HEK293T (cell line): ENCODE measurements around the gene GABBR2.

ENCODE experiments used
- CTCF ChIA-PET: fragments of 350-600 bp; formaldehyde crosslinking; extraction: SDS; loops from one replicate; lab custom pipeline; 2021; ENCODE audit warnings: antibody characterized with exemption, inconsistent platforms; lab: Yijun Ruan, JAX
- POLR2A ChIA-PET: fragments of 350-600 bp; formaldehyde crosslinking; extraction: SDS; loops from one replicate; lab custom pipeline; 2020; ENCODE audit warnings: antibody characterized with exemption, inconsistent platforms; lab: Yijun Ruan, JAX
- DNase-seq: peaks from one replicate; pipeline ENCODE4 v3.0.0; 2012; ENCODE audit warnings: mixed read lengths; ENCODE audit errors: extremely low spot score
- ARNT ChIP-seq: fragments of 450-650 bp; IDR thresholded peaks from 2 replicates; pipeline ENCODE4 v1.6.1; 2017; ENCODE audit warnings: mild to moderate bottlenecking
- BHLHE40 ChIP-seq: fragments of 450-650 bp; IDR thresholded peaks from 2 replicates; pipeline ENCODE4 v1.6.1; 2016; ENCODE audit warnings: mild to moderate bottlenecking, moderate library complexity, borderline replicate concordance
- CTBP1 ChIP-seq: fragments of 450-650 bp; IDR thresholded peaks from 2 replicates; pipeline ENCODE4 v1.6.1; 2016; ENCODE audit warnings: borderline replicate concordance
- ELF4 ChIP-seq: fragments of 450-650 bp; IDR thresholded peaks from 2 replicates; pipeline ENCODE4 v1.6.1; 2017; ENCODE audit warnings: antibody characterized with exemption
- FOXA1 ChIP-seq: fragments of 450-650 bp; IDR thresholded peaks from 2 replicates; pipeline ENCODE4 v1.6.1; 2016; ENCODE audit warnings: mild to moderate bottlenecking
- FOXK2 ChIP-seq: fragments of 450-650 bp; IDR thresholded peaks from 2 replicates; pipeline ENCODE4 v1.6.1; 2016; ENCODE audit warnings: mild to moderate bottlenecking
- FOXM1 ChIP-seq: fragments of 450-650 bp; IDR thresholded peaks from 2 replicates; pipeline ENCODE4 v1.6.1; 2017; ENCODE audit warnings: mild to moderate bottlenecking, borderline replicate concordance
- HDGF ChIP-seq: fragments of 450-650 bp; IDR thresholded peaks from 2 replicates; pipeline ENCODE4 v1.6.1; 2017; ENCODE audit warnings: antibody characterized with exemption, borderline replicate concordance
- L3MBTL2 ChIP-seq: fragments of 450-650 bp; conservative IDR thresholded peaks from 2 replicates; pipeline ENCODE4 v1.6.1; 2016; ENCODE audit warnings: mild to moderate bottlenecking
- LEF1 ChIP-seq: fragments of 450-650 bp; IDR thresholded peaks from 2 replicates; pipeline ENCODE4 v1.6.1; 2017; ENCODE audit warnings: mild to moderate bottlenecking, borderline replicate concordance
- NFRKB ChIP-seq: fragments of 450-650 bp; IDR thresholded peaks from 2 replicates; pipeline ENCODE4 v1.6.1; 2016; ENCODE audit warnings: mild to moderate bottlenecking, moderate library complexity
- SP1 ChIP-seq: fragments of 450-650 bp; IDR thresholded peaks from 2 replicates; pipeline ENCODE4 v1.6.1; 2017
- SUZ12 ChIP-seq: fragments of 450-650 bp; IDR thresholded peaks from 2 replicates; pipeline ENCODE4 v1.6.1; 2016; ENCODE audit warnings: mild to moderate bottlenecking
- TARDBP ChIP-seq: fragments of 450-650 bp; IDR thresholded peaks from 2 replicates; pipeline ENCODE4 v1.6.1; 2016
- ZNF384 ChIP-seq: fragments of 450-650 bp; IDR thresholded peaks from 2 replicates; pipeline ENCODE4 v1.6.1; 2016
- TF ChIP-seq, protein P1 (sequence below): fragments of 450-650 bp; IDR thresholded peaks from 2 replicates; pipeline ENCODE4 v1.6.1; 2016

GABBR2 gene

DNA sequence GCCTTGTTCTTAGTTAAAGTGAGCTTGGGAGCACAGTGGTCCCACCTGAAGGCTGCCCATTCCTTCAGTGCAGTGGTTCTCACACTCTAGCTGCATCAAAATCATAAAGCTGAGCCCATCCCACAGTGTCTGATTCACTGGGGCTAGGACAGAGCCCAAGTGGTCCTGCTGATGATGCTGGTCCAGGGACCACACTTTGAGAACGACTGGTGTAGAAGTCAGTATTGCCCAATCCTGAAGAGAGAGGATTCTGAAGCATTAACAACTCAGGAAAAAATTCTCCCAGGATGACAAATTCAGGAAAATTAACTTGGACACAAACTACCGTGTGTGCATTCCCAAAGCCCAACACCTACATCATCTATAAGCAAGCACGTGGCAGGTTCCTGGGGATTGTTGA is 176.2 kb downstream of the GABBR2 start:
- TF ChIP-seq ZNF384, result no peak
- TF ChIP-seq FOXM1, result no peak
- TF ChIP-seq, protein P1, sequence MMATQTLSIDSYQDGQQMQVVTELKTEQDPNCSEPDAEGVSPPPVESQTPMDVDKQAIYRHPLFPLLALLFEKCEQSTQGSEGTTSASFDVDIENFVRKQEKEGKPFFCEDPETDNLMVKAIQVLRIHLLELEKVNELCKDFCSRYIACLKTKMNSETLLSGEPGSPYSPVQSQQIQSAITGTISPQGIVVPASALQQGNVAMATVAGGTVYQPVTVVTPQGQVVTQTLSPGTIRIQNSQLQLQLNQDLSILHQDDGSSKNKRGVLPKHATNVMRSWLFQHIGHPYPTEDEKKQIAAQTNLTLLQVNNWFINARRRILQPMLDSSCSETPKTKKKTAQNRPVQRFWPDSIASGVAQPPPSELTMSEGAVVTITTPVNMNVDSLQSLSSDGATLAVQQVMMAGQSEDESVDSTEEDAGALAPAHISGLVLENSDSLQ, result no peak
- no peak for TF ChIP-seq ELF4
- TF ChIP-seq FOXA1, result no peak
- TF ChIP-seq BHLHE40, result no peak
- no peak for TF ChIP-seq HDGF
- TF ChIP-seq SUZ12, result no peak
- no peak for TF ChIP-seq NFRKB
- no peak for TF ChIP-seq TARDBP
- no peak for TF ChIP-seq ARNT
- ChIA-PET CTCF (interaction anchor here (0.6 kb wide), 1 partner anchor 15 kb away, joined by 3 read pairs; no protein-coding TSS in a partner anchor), POLR2A (no interaction called here)
- no peak for DNase-seq

DNA sequence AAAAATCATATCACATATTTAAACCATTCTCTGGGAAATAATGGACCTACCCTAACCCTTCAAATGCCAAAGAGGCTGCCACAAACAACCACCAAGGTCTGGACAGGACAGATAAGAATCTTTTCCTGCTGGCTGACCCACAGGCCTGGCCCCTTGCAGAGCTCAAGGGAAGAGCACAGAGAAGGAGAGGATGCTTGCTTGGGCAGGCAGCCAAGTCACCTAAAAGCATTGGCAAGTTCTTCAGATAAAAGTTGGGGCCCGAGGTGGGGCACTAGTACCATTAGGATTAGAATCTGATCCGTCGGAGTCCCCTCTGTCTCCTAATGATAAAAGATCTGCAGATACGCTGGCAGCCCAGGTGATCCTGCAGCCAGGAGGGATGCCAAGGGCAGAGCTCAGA is 176.6 kb downstream of the GABBR2 start:
- ChIA-PET CTCF (interaction anchor here (0.6 kb wide), 2 partner anchors 15 to 174 kb away, joined by 3 read pairs; no protein-coding TSS in a partner anchor), POLR2A (no interaction called here)
- TF ChIP-seq ARNT (no peak), BHLHE40 (no peak)
- DNase-seq, result no peak

DNA sequence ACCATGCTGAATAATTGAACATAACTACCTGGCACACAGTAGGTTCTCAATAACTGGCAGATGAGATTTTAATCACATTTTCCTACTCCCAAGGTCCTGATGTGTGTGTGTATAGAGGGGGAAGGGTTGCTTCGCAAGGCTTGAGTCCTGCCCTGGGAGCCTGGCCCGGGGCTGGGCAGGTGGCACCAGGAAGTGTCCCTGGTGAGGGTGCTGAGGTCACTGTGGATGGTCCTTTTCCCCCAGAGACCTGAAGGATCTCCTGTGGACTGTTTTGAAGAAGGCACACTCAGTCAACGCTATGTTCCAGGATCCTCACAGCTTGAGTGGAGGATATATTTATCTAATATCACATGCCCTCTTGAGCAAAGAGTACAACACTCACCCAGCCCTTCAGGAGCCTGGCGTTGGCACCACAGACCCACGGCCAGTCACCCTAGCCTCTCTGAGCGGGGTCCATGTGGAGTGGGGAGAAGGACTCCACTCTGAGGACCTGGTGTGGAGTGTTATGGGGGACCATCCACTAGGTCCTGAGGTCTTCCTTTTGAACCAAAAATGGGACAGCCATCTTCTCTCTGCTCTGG is 177.8 kb downstream of the GABBR2 start:
- TF ChIP-seq LEF1 (no peak), TARDBP (no peak), L3MBTL2 (no peak), FOXA1 (no peak), FOXK2 (no peak)
- TF ChIP-seq, protein P1, result no peak
- POLR2A ChIA-PET, result no interaction called here
- DNase-seq, result no peak
- CTCF ChIA-PET, result no interaction called here

DNA sequence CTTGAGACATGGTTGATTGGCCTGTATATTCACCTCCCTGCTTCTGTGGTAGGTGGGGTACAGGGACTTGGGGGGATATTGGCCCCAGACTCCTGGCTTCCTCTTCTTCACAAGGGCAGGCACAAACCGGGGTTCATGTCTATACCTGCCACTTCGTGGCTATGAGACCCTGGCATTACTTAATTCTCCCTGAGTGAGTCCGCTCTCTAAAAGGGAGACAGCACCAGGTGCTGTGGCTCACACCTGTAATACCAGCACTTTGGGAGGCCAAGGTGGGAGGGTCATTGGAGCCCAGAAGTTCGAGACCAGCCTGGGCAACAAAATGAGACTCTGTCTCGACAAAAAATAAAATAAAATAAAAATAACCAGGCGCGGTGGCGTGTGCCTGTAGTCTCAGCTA is 178.5 kb downstream of the GABBR2 start:
- no peak for DNase-seq
- POLR2A ChIA-PET, result no interaction called here
- TF ChIP-seq LEF1 (no peak), FOXA1 (no peak), SUZ12 (no peak), HDGF (no peak), ARNT (no peak), FOXM1 (no peak), FOXK2 (no peak), TARDBP (no peak), ELF4 (no peak), CTBP1 (no peak), NFRKB (no peak), BHLHE40 (no peak)
- TF ChIP-seq, protein P1, result no peak

DNA sequence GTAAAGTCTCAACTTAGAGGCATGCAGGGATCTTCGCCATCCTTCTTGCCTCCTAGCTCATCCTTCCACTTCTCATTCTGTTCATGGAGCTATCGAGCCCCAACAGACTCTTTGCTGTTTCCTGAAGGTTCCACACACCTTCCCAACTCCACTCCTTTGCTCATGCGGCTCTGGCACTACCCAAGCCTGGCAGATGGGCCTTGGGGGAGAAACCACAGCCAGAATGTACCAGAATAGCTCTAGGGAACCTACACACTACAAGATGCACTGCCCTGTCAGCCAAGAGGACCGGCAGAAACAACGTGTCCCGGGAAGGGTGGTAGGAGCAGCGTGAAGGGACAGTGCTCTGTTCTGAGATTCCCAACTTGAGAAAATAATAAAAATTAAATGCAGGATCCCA is 178.9 kb downstream of the GABBR2 start:
- CTCF ChIA-PET, result no interaction called here
- POLR2A ChIA-PET, result no interaction called here
- TF ChIP-seq FOXK2, result no peak
- no peak for TF ChIP-seq ZNF384
- no peak for TF ChIP-seq LEF1
- TF ChIP-seq TARDBP, result no peak

More for the DNA sequence above, 178.5 kb downstream of the GABBR2 start:
- CTCF ChIA-PET, result no interaction called here

DNA sequence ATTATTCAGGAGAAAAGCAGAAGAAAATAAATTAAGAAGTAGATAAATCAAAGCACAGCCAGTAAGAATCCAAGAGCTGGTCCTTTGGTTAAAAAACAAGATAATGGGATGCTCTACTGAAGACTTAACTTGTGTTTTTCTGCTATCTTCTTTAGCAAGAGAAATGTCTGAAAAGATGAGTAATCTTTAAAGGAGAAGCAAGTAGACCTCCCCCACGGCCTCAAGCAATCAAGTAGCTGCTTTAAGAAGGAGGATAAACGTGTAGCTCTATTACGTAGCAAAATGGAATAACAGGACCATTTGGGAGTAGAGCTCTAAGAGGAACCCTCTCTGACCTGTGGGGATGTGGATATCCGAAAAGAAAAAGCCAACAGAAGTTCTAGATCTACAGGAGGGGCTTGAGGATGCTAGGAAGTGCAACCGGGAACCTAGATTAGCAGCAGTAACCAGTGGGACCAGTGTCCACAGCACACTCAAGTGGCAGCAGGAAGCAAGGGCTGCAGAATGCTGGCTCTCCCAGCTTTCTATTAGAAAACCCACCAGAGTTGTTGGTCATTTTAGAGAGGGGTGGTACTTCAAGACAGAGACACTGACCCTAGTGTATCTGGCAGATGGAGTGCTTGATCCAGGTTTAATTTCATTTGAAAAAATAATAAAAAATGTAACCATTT is 185.4 kb downstream of the GABBR2 start:
- peak; percentile 36 for DNase-seq

More for the DNA sequence above, 178.9 kb downstream of the GABBR2 start:
- DNase-seq, result no peak

DNA sequence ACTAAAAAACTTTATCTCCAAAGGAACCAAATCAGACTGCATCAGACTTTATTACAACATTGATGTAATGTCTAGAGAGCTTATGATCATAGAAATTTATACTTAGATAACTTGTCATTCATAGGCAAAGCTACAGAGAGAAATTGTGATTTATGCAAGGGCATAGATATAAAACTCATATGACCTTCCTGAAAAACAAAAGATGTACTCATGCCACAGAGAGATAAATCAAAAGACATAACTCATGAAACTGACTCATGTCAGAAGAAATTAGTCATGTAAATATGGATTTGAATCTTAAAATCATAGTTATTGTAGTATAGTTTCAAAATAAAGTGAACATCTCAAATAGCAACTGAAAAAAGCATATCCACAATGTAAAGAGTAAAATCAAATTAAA is 186.2 kb downstream of the GABBR2 start:
- no peak for DNase-seq
- ChIA-PET POLR2A (no interaction called here), CTCF (interaction anchor here (0.6 to 1.7 kb wide), 2 partner anchors 120 to 207 kb away, joined by 3 read pairs; no protein-coding TSS in a partner anchor)
- TF ChIP-seq ZNF384 (no peak), CTBP1 (no peak), LEF1 (no peak), ARNT (no peak), TARDBP (no peak), FOXM1 (no peak), FOXK2 (no peak), SUZ12 (no peak), BHLHE40 (no peak), L3MBTL2 (no peak), NFRKB (no peak), SP1 (no peak), HDGF (no peak), ELF4 (no peak)
- TF ChIP-seq, protein P1, result no peak

More for the DNA sequence above, 185.4 kb downstream of the GABBR2 start:
- TF ChIP-seq FOXM1, result no peak
- ChIA-PET CTCF (interaction anchor here (0.7 to 1.7 kb wide), 2 partner anchors 208 to 251 kb away, joined by 3 read pairs; no protein-coding TSS in a partner anchor), POLR2A (no interaction called here)
